ENCODE results near the gene MZB1. TPM values are rescaled to one million over a fixed set of nuclear protein-coding genes. Genes with fewer than 3 reads are reported as not detected.

MZB1 gene
- total and polyA plus RNA-seq, 2 of the 8 experiments (the other 6 are each of a cell fraction or from before 2014, with no cell fraction given), result 0.39 to 0.47 TPM

GRCh38 chr5:139422307-139422893 lies 32.7 kb upstream of the MZB1 start (continued):
- no peak for TF ChIP-seq ZNF274 (IDR thresholded peaks at IDR 0.05; ENCODE audit: borderline replicate concordance, extremely low read depth, low read length)
- no peak for TF ChIP-seq EP300 (IDR thresholded peaks at IDR 0.05; ENCODE audit: borderline replicate concordance in 1 of 2, low read depth in 2 of 2, low read length in 2 of 2)
- peak; percentile 99 to 100 for TF ChIP-seq RAD21 (IDR thresholded peaks at IDR 0.05 in 1 of 2, conservative IDR thresholded peaks at IDR 0.05 in 1 of 2; ENCODE audit: low read depth in 2 of 2, low read length in 2 of 2)
